ENCODE results near the gene FAF2. TPM values are rescaled to one million over a fixed set of nuclear protein-coding genes. Genes with fewer than 3 reads are reported as not detected.
"Not testable (repeated sequence)": the region's sequence is repeated elsewhere in the genome, so short reads cannot be mapped to it uniquely, and the experiment has no call there.

The FAF2 gene
- total and polyA plus RNA-seq, 8 donors: 33.9 to 54.4 (median 50.8) TPM

GRCh38 chr5:176485176-176485575 is 37.0 kb downstream of the FAF2 start:
- intact Hi-C loops (cut with DNase I): no loop called here
- H3K27ac ChIP-seq: no peak overlapping the region
- no peak overlapping the region for H3K4me3 ChIP-seq
- no peaks in the 10 kb centered on the region for H3K27me3 ChIP-seq
- TF ChIP-seq, protein P1, sequence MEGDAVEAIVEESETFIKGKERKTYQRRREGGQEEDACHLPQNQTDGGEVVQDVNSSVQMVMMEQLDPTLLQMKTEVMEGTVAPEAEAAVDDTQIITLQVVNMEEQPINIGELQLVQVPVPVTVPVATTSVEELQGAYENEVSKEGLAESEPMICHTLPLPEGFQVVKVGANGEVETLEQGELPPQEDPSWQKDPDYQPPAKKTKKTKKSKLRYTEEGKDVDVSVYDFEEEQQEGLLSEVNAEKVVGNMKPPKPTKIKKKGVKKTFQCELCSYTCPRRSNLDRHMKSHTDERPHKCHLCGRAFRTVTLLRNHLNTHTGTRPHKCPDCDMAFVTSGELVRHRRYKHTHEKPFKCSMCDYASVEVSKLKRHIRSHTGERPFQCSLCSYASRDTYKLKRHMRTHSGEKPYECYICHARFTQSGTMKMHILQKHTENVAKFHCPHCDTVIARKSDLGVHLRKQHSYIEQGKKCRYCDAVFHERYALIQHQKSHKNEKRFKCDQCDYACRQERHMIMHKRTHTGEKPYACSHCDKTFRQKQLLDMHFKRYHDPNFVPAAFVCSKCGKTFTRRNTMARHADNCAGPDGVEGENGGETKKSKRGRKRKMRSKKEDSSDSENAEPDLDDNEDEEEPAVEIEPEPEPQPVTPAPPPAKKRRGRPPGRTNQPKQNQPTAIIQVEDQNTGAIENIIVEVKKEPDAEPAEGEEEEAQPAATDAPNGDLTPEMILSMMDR (IDR thresholded peaks at IDR 0.05): no peak
- ATAC-seq (no peak), DNase-seq (no peak)
- peaks cover 0 to 62% of the 10 kb centered on the region in 2 donors for H3K36me3 ChIP-seq
- no peaks in the 10 kb centered on the region for H3K9me3 ChIP-seq
- peaks cover 0 to 10% of the 10 kb centered on the region in 2 donors for H3K4me1 ChIP-seq

DNA sequence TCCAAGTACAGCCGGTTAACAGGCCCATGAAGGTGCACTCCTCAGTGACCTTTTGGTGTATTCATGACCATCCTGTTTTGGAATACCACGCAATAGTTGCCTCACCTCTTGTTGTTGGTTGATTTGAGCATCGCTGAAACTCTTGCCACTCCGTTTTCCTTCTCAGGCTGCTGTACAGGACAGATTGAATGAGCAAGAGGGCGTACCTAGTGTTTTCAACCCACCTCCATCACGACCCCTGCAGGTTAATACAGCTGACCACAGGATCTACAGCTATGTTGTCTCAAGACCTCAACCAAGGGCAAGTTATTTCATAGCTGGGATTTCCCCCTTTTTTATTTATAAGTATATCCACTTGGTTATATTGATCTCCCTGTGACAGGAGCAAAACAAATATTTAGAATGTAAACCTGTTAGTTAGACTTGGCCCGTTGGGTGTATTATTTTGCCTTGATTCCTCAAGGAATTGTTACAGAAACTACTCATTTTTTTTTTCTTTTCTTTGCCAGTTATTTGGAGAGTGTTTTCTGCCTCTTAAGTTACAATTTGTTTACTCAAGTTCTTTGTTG is 38.1 kb downstream of the FAF2 start:
- Histone ChIP-seq H3K27me3 (no peaks in the 10 kb centered on the region), H3K4me3 (no peak overlapping the region), H3K36me3 (peaks cover 0 to 57% of the 10 kb centered on the region in 2 donors), H3K27ac (no peak overlapping the region), H3K9me3 (no peaks in the 10 kb centered on the region), H3K4me1 (peaks cover 0 to 10% of the 10 kb centered on the region in 2 donors)
- no peak for DNase-seq
- TF ChIP-seq, protein P1 (IDR thresholded peaks at IDR 0.05): no peak
- ATAC-seq: peak; percentile 42
- intact Hi-C loops (cut with DNase I): no loop called here

DNA sequence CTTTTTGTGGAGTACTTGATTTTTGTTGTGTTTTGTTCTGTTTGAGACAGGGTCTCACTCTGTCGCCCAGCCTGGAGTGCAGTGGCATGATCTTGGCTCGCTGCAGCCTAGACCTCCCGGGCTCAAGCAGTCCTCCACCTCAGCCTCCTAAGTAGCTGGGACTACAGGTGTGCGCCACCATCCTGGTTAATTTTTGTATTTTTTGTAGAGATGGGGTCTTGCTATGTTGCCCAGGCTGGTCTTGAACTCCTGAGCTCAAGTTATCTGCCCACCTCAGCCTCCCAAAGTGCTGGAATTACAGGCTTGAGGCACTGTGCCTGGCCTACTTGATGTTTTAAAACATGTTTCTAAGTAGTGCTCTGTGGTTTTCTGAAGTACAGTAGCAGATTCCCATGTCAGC is 39.0 kb downstream of the FAF2 start:
- H3K27ac ChIP-seq; DNase-seq; H3K4me3 ChIP-seq; H3K4me1 ChIP-seq; H3K27me3 ChIP-seq; intact Hi-C loops (cut with DNase I); H3K9me3 ChIP-seq: not testable (repeated sequence)
- H3K36me3 ChIP-seq: peaks cover 0 to 57% of the 10 kb centered on the region in 2 donors
- ATAC-seq: peak; percentile 61

GRCh38 chr5:176489077-176489476 is 40.9 kb downstream of the FAF2 start:
- intact Hi-C loops (cut with DNase I): no loop called here
- no peak overlapping the region for H3K27ac ChIP-seq
- no peaks in the 10 kb centered on the region for H3K27me3 ChIP-seq
- TF ChIP-seq, protein P1 (IDR thresholded peaks at IDR 0.05): no peak
- peaks cover 0 to 10% of the 10 kb centered on the region in 2 donors for H3K4me1 ChIP-seq
- ATAC-seq (no peak), DNase-seq (no peak)
- H3K36me3 ChIP-seq: peaks cover 0 to 63% of the 10 kb centered on the region in 2 donors
- H3K4me3 ChIP-seq: no peak overlapping the region
- H3K9me3 ChIP-seq: no peaks in the 10 kb centered on the region

- Histone ChIP-seq H3K27me3 (no peaks in the 10 kb centered on the region), H3K27ac (no peak overlapping the region), H3K9me3 (no peaks in the 10 kb centered on the region), H3K4me1 (peaks cover 0 to 10% of the 10 kb centered on the region in 2 donors), H3K4me3 (no peak overlapping the region), H3K36me3 (peaks cover 0 to 75% of the 10 kb centered on the region in 2 donors)
- DNase-seq (no peak), ATAC-seq (no peak)
- TF ChIP-seq, protein P1 (IDR thresholded peaks at IDR 0.05): no peak
- intact Hi-C loops (cut with DNase I): no loop called here
These were observed 42.1 kb downstream of the FAF2 start for GRCh38 chr5:176490301-176490700.

- H3K27me3 ChIP-seq: no peaks in the 10 kb centered on the region
- ATAC-seq: peak; percentile 28
- H3K4me1 ChIP-seq: peaks cover 0 to 10% of the 10 kb centered on the region in 2 donors
- TF ChIP-seq, protein P1 (IDR thresholded peaks at IDR 0.05): no peak
- no peak overlapping the region for H3K4me3 ChIP-seq
- intact Hi-C loops (cut with DNase I): no loop called here
- DNase-seq: no peak
- H3K36me3 ChIP-seq: peaks cover 3 to 79% of the 10 kb centered on the region in 2 donors
- H3K27ac ChIP-seq: no peak overlapping the region
- H3K9me3 ChIP-seq: no peaks in the 10 kb centered on the region
These were observed 42.9 kb downstream of the FAF2 start for GRCh38 chr5:176491101-176491502.

Measured in left lung (tissue), 10 donors.